GM19455 (cell line): Measurements from ENCODE around the gene MLKL.

ENCODE experiments used
- ATAC-seq: cut with Tn5 transposase; IDR thresholded peaks from one replicate; pipeline ENCODE4 v1.9.1; 2021; ENCODE audit not compliant: unreplicated experiment

MLKL gene

GRCh38 chr16:74700438-74701225, at the start of gene MLKL:
MLKL (minus strand) TSS chr16:74700862; CDS start chr16:74695757, 5,105 bp downstream.
- peak; percentile 50 for ATAC-seq

GRCh38 chr16:74749291-74750055, 48.8 kb upstream of the MLKL start:
- no peak for ATAC-seq

GRCh38 chr16:74748616-74749026, 48.0 kb upstream of the MLKL start:
- ATAC-seq: no peak

- no peak for ATAC-seq
Observed at GRCh38 chr16:74747716-74748615, 47.3 kb upstream of the MLKL start.

GRCh38 chr16:74745926-74746325, 45.3 kb upstream of the MLKL start:
- no peak for ATAC-seq

GRCh38 chr16:74745109-74745615, 44.5 kb upstream of the MLKL start:
- no peak for ATAC-seq

GRCh38 chr16:74744566-74744965, 43.9 kb upstream of the MLKL start:
- no peak for ATAC-seq

GRCh38 chr16:74743668-74744299, 43.1 kb upstream of the MLKL start:
- ATAC-seq: no peak

- ATAC-seq: no peak
Observed at GRCh38 chr16:74743045-74743667, 42.5 kb upstream of the MLKL start.

- ATAC-seq: no peak
Observed at GRCh38 chr16:74742051-74742481, 41.4 kb upstream of the MLKL start.

GRCh38 chr16:74740795-74741304, 40.2 kb upstream of the MLKL start:
- ATAC-seq: no peak

- no peak for ATAC-seq
Observed at GRCh38 chr16:74739275-74739674, 38.6 kb upstream of the MLKL start.

- no peak for ATAC-seq
Observed at GRCh38 chr16:74738816-74739215, 38.2 kb upstream of the MLKL start.

- ATAC-seq: no peak
Observed at GRCh38 chr16:74738113-74738541, 37.5 kb upstream of the MLKL start.

- ATAC-seq: no peak
Observed at GRCh38 chr16:74737521-74737920, 36.9 kb upstream of the MLKL start.

GRCh38 chr16:74736531-74737157, 36.0 kb upstream of the MLKL start:
- no peak for ATAC-seq

GRCh38 chr16:74735554-74735953, 34.9 kb upstream of the MLKL start:
- ATAC-seq: no peak

GRCh38 chr16:74735162-74735452, 34.4 kb upstream of the MLKL start:
- ATAC-seq: no peak

- ATAC-seq: no peak
Observed at GRCh38 chr16:74734361-74735161, 33.9 kb upstream of the MLKL start.
